K562 (cell line): ENCODE data around the gene DNAH8. TPM values are rescaled to one million over a fixed set of nuclear protein-coding genes. Genes with fewer than 3 reads are reported as not detected.

Source experiments
- ATAC-seq: fragments of 200-7000 bp; cut with Tn5 transposase; 3 replicates; pipeline ENCODE4 v1.9.1; 2020; ENCODE audit warnings: moderate library complexity
- BruUV-seq: library from RNA; stranded (reverse); fragments of 400-500 nt; replicated peaks from 2 replicates; lab custom pipeline; 2021; lab: Mats Ljungman, UMichigan
- CTCF ChIA-PET: fragments of 300-600 bp; formaldehyde crosslinking; extraction: SDS; loops from one replicate; lab custom pipeline; 2021; ENCODE audit warnings: low intra/inter-chr PET ratio; lab: Yijun Ruan, JAX
- POLR2A ChIA-PET: fragments of 300-600, 350-650 bp; sonication (Branson Sonifier 250); formaldehyde crosslinking; extraction: SDS; loops from one replicate; lab custom pipeline; 2021; ENCODE audit warnings: antibody characterized with exemption, inconsistent platforms; lab: Yijun Ruan, JAX
- DNase-seq, 4 experiments: peaks; one replicate each; pipeline versions ENCODE4 v3.0.0 to v3.0.0-alpha.2; 2011 to 2018; ENCODE audit warnings: low spot score in 3 of 4, mixed read lengths in 3 of 4; ENCODE audit errors: extremely low read depth in 1 of 4
- FAIRE-seq: peaks from 2 replicates; lab custom pipeline; 2011; peaks lifted over from hg19 to GRCh38; lab: Jason Lieb, UNC
- H2AFZ ChIP-seq: 2 replicates; pipeline ENCODE4 v1.6.0; 2011; ENCODE audit warnings: low read depth, low read length, control low read depth, inconsistent platforms
- H3K27ac ChIP-seq: fragments of 200-600 bp; 3 replicates; pipeline ENCODE4 v1.8.0; 2011; ENCODE audit warnings: low read depth, mild to moderate bottlenecking, control low read depth, inconsistent platforms, low read length, moderate library complexity, mixed read lengths; ENCODE audit errors: extremely low read depth
- H3K27me3 ChIP-seq, 2 experiments: fragments of 300-600 bp in 1 of 2; 2 replicates in 1 of 2; 3 replicates in 1 of 2; pipeline versions ENCODE4 v1.6.0 to v1.8.0; 2011; ENCODE audit warnings: inconsistent platforms in 2 of 2, low read length in 2 of 2, mild to moderate bottlenecking in 1 of 2, mixed read lengths in 1 of 2, moderate library complexity in 1 of 2; ENCODE audit not compliant: control insufficient read depth in 2 of 2, insufficient read depth in 2 of 2
- H3K36me3 ChIP-seq: fragments of 300-600 bp; 3 replicates; pipeline ENCODE4 v1.8.0; 2011; ENCODE audit warnings: mild to moderate bottlenecking, low read length, inconsistent platforms; ENCODE audit not compliant: control insufficient read depth, insufficient read depth
- H3K4me1 ChIP-seq, 2 experiments: fragments of 200-600 bp in 1 of 2; replicated peaks in 1 of 2; 2 replicates in 1 of 2; 3 replicates in 1 of 2; pipeline versions ENCODE4 v1.5.1 to v1.8.0; 2011; ENCODE audit warnings: inconsistent platforms in 2 of 2, low read length in 2 of 2, mild to moderate bottlenecking in 1 of 2, mixed read lengths in 1 of 2, moderate library complexity in 1 of 2; ENCODE audit not compliant: control insufficient read depth in 2 of 2, insufficient read depth in 2 of 2
- H3K4me2 ChIP-seq: 2 replicates; pipeline ENCODE4 v1.6.1; 2011; ENCODE audit warnings: low read length, control low read depth, inconsistent platforms, mixed read lengths; ENCODE audit not compliant: insufficient read depth
- H3K4me3 ChIP-seq: fragments of 200-600 bp; sonication (generic), shearing (Covaris generic); 2 replicates; pipeline ENCODE4 v1.5.1; 2016; ENCODE audit warnings: control low read depth, inconsistent platforms
- H3K79me2 ChIP-seq: fragments of 200-600 bp; 3 replicates; pipeline ENCODE4 v1.8.0; 2011; ENCODE audit warnings: low read length, inconsistent platforms; ENCODE audit not compliant: control insufficient read depth, insufficient read depth
- H3K9ac ChIP-seq, 2 experiments: 2 replicates each; pipeline versions ENCODE4 v1.6.0 to v1.6.1; 2011; ENCODE audit warnings: low read depth in 2 of 2, low read length in 2 of 2, control low read depth in 1 of 2, inconsistent platforms in 1 of 2, mild to moderate bottlenecking in 1 of 2, mixed read lengths in 1 of 2; ENCODE audit not compliant: insufficient read depth in 1 of 2
- H3K9me1 ChIP-seq: one replicate; pipeline ENCODE4 v1.6.0; 2011; ENCODE audit warnings: inconsistent platforms, mild to moderate bottlenecking, low read length, moderate library complexity; ENCODE audit not compliant: control insufficient read depth, insufficient read depth
- H3K9me3 ChIP-seq: replicated peaks from 2 replicates; pipeline ENCODE4 v1.5.1; 2011; ENCODE audit warnings: low read depth, low read length, inconsistent platforms; ENCODE audit not compliant: control insufficient read depth, insufficient read depth
- H4K20me1 ChIP-seq: replicated peaks from 2 replicates; pipeline ENCODE4 v1.6.1; 2011; ENCODE audit warnings: low read length, inconsistent platforms, mixed read lengths; ENCODE audit not compliant: control insufficient read depth, insufficient read depth
- ATF3 ChIP-seq, 2 experiments: fragments of 450-650 bp in 1 of 2; sonication (generic) in 1 of 2; formaldehyde crosslinking in 1 of 2; IDR thresholded peaks in 1 of 2; conservative IDR thresholded peaks in 1 of 2; 2 replicates each; pipeline versions ENCODE4 v1.6.1 to v1.8.1; 2016 to 2023; ENCODE audit warnings: mild to moderate bottlenecking in 2 of 2, moderate library complexity in 2 of 2, inconsistent platforms in 1 of 2, missing genetic modification reagents in 1 of 2
- ESRRB ChIP-seq: fragments of 250-450 bp; sonication (Bioruptor Pico); IDR thresholded peaks from 2 replicates; pipeline ENCODE4 v1.5.0; 2020; ENCODE audit warnings: mild to moderate bottlenecking, moderate library complexity, borderline replicate concordance
- ILF3 ChIP-seq: fragments of 450-650 bp; IDR thresholded peaks from 2 replicates; pipeline ENCODE4 v1.6.1; 2018; ENCODE audit warnings: antibody characterized with exemption, mild to moderate bottlenecking, moderate library complexity, borderline replicate concordance
- KDM5B ChIP-seq: fragments of 200-600 bp; sonication (generic); IDR thresholded peaks from 2 replicates; pipeline ENCODE4 v1.6.1; 2012; ENCODE audit warnings: low read depth, mild to moderate bottlenecking, moderate library complexity, low read length, control low read depth, inconsistent platforms; ENCODE audit not compliant: insufficient replicate concordance
- PHTF2 ChIP-seq: fragments of 250-450 bp; sonication (Bioruptor Pico); IDR thresholded peaks from 2 replicates; pipeline ENCODE4 v1.5.0; 2021; ENCODE audit warnings: mild to moderate bottlenecking
- USF2 ChIP-seq: sonication (generic); formaldehyde crosslinking; IDR thresholded peaks from 2 replicates; pipeline ENCODE4 v1.5.0; 2020; ENCODE audit warnings: missing genetic modification reagents
- ZNF134 ChIP-seq: fragments of 250-450 bp; sonication (Bioruptor Pico); conservative IDR thresholded peaks from 2 replicates; pipeline ENCODE4 v1.4.0; 2020
- ZNF3 ChIP-seq: fragments of 250-450 bp; sonication (Bioruptor Pico); IDR thresholded peaks from 2 replicates; pipeline ENCODE4 v1.5.0; 2021; ENCODE audit warnings: mild to moderate bottlenecking, moderate library complexity
- WGBS: fragments of 100-300 bp; shearing (Covaris generic); methylation state at CpG from one replicate; pipeline ENCODE4 v1.1.6; 2016; ENCODE audit warnings: low coverage, mixed read lengths; ENCODE audit not compliant: insufficient coverage; ENCODE audit errors: missing lambda C conversion rate; 5-methylcytosine and 5-hydroxymethylcytosine counted together
- in situ Hi-C: fragments of 300-500 bp; cut with MboI; formaldehyde crosslinking; loops from 4 replicates; pipeline ENCODE4 v1.15.0; 2018; ENCODE audit warnings: inconsistent platforms, mixed read lengths
- intact Hi-C: fragments of 100-400 bp; cut with micrococcal nuclease; formaldehyde crosslinking; loops from 2 replicates; pipeline ENCODE4 v1.14.2; 2022
- polyA plus RNA-seq, 8 experiments: library from polyadenylated mRNA; depleted of rRNA in 4 of 8; stranded (reverse) in 5 of 8; unstranded in 3 of 8; fragments of >200 nt; fragmentation: Nextera tagmentation in 2 of 8; fragmentation: Illumina TruSeq in 1 of 8; extraction: Ambion mirVana in 2 of 8; extraction: Trizol in 1 of 8; gene quantifications; 2 replicates each; pipeline versions ENCODE4 v1.2.1 to v1.2.3, GENCODE V29; 2011 to 2014; ENCODE audit warnings: inconsistent platforms in 1 of 8, missing spikeins in 1 of 8
- total RNA-seq, 7 experiments: library from RNA; depleted of rRNA in 6 of 7; stranded (reverse); fragments of >200 nt in 6 of 7; fragmentation: Illumina TruSeq in 2 of 7; extraction: Trizol in 2 of 7; gene quantifications; 2 replicates each; pipeline versions ENCODE4 v1.2.1 to v1.2.3, GENCODE V29; 2011 to 2021; ENCODE audit warnings: low replicate concordance in 1 of 7

Gene DNAH8
- total and polyA plus RNA-seq, 9 of the 15 experiments (the other 6 are each of a cell fraction or from before 2014, with no cell fraction given) = 1.2 to 4.2 (median 2.9) TPM

GRCh38 chr6:38806833-38807232, 91.7 kb downstream of the DNAH8 start:
- Histone ChIP-seq H3K9me3 (no peaks in the 10 kb centered on the region), H3K9me1 (no peaks in the 10 kb centered on the region), H3K4me3 (no peak overlapping the region), H4K20me1 (no peaks in the 10 kb centered on the region)
- ChIA-PET POLR2A (interaction anchor here (1.4 kb wide), 1 partner anchor 10 kb away, joined by 5 read pairs; no protein-coding TSS in a partner anchor), CTCF (no interaction called here)
- WGBS = 31% methylated on average over 3 of the region's 3 CpGs
- no peak for DNase-seq
- TF ChIP-seq ATF3 (IDR thresholded peaks at IDR 0.05) (0 out of 2 replicates have a peak, but pooled peaks have one; percentile 10), ATF3 (CRISPR knock-in tag; conservative IDR thresholded peaks at IDR 0.05) (no peak), ZNF134 (no peak), ZNF3 (CRISPR knock-in tag) (no peak), KDM5B (no peak), ILF3 (no peak), PHTF2 (CRISPR knock-in tag) (no peak), ESRRB (no peak), USF2 (no peak)
- TF ChIP-seq, all 486 proteins: peak for 1
- intact Hi-C loops = no loop called here
- Histone ChIP-seq H3K9ac (no peak overlapping the region), H3K4me2 (no peak overlapping the region), H3K79me2 (no peaks in the 10 kb centered on the region), H3K36me3 (no peaks in the 10 kb centered on the region; the same call in 2 of the 3 replicates), H3K27ac (no peak overlapping the region), H2AFZ (no peak overlapping the region), H3K4me1 (no peaks in the 10 kb centered on the region), H3K27me3 (no peaks in the 10 kb centered on the region)
- in situ Hi-C loops = no loop called here
- no peak for FAIRE-seq
- no peak for ATAC-seq
- no TSS peak for BruUV-seq
